Stimulated activated CD8-positive, alpha-beta memory T cell treated with anti-CD3 and anti-CD28 coated beads, Interleukin-4, amount 100 ng/mL, for 24 hours (primary cell): Measurements from ENCODE around the gene COPS2.
"Not testable (repeated sequence)": the region's sequence is repeated elsewhere in the genome, so short reads cannot be mapped to it uniquely, and the experiment has no call there.

Source experiments
- DNase-seq: peaks from one replicate; pipeline ENCODE4 v3.0.0-alpha.2; 2020; ENCODE audit warnings: low read depth

The COPS2 gene

GRCh38 chr15:49155110-49155833, at the start of gene COPS2:
Gene COPS2 (minus strand): TSS chr15:49155599. CDS start chr15:49155578, 21 bp downstream.
- peak; percentile 85 for DNase-seq

- DNase-seq = no peak
These were observed 44.9 kb upstream of the COPS2 start for GRCh38 chr15:49200347-49200746.

GRCh38 chr15:49199666-49200065, 44.3 kb upstream of the COPS2 start:
- no peak for DNase-seq

- DNase-seq = no peak
These were observed 41.5 kb upstream of the COPS2 start for GRCh38 chr15:49196856-49197255.

- no peak for DNase-seq
These were observed 36.5 kb upstream of the COPS2 start for GRCh38 chr15:49191892-49192291.

GRCh38 chr15:49190586-49190985, 35.2 kb upstream of the COPS2 start:
- DNase-seq = no peak

GRCh38 chr15:49189631-49190030, 34.2 kb upstream of the COPS2 start:
- no peak for DNase-seq

GRCh38 chr15:49188933-49189332, 33.5 kb upstream of the COPS2 start:
- no peak for DNase-seq

GRCh38 chr15:49187549-49188245, 32.3 kb upstream of the COPS2 start:
- no peak for DNase-seq

GRCh38 chr15:49185473-49185872, 30.1 kb upstream of the COPS2 start:
- DNase-seq = no peak

GRCh38 chr15:49183741-49184140, 28.3 kb upstream of the COPS2 start:
- DNase-seq = not testable (repeated sequence)

- no peak for DNase-seq
These were observed 26.7 kb upstream of the COPS2 start for GRCh38 chr15:49182128-49182527.

- DNase-seq = no peak
These were observed 24.2 kb upstream of the COPS2 start for GRCh38 chr15:49179433-49180190.

GRCh38 chr15:49178497-49178896, 23.1 kb upstream of the COPS2 start:
- no peak for DNase-seq

GRCh38 chr15:49175582-49176397, 20.4 kb upstream of the COPS2 start:
- not testable (repeated sequence) for DNase-seq

- DNase-seq = no peak
These were observed 19.5 kb upstream of the COPS2 start for GRCh38 chr15:49174902-49175301.

GRCh38 chr15:49171790-49172189, 16.4 kb upstream of the COPS2 start:
- no peak for DNase-seq

GRCh38 chr15:49169880-49170597, 14.6 kb upstream of the COPS2 start, which contains the start of gene GALK2:
Gene GALK2 (plus strand): TSS chr15:49170247. CDS start chr15:49170323, 76 bp downstream.
- DNase-seq = peak; percentile 69

- no peak for DNase-seq
These were observed 12.6 kb upstream of the COPS2 start for GRCh38 chr15:49168016-49168415.

- no peak for DNase-seq
These were observed 9.5 kb upstream of the COPS2 start for GRCh38 chr15:49164865-49165264.

GRCh38 chr15:49163678-49164077, 8.3 kb upstream of the COPS2 start:
- DNase-seq = no peak
